HG03439 (cell line): Measurements from ENCODE around the gene GLRX3.

ENCODE experiments used
- ATAC-seq: cut with Tn5 transposase; IDR thresholded peaks from one replicate; pipeline ENCODE4 v1.9.1; 2021; ENCODE audit warnings: mild to moderate bottlenecking, moderate library complexity; ENCODE audit not compliant: unreplicated experiment

Gene GLRX3

DNA sequence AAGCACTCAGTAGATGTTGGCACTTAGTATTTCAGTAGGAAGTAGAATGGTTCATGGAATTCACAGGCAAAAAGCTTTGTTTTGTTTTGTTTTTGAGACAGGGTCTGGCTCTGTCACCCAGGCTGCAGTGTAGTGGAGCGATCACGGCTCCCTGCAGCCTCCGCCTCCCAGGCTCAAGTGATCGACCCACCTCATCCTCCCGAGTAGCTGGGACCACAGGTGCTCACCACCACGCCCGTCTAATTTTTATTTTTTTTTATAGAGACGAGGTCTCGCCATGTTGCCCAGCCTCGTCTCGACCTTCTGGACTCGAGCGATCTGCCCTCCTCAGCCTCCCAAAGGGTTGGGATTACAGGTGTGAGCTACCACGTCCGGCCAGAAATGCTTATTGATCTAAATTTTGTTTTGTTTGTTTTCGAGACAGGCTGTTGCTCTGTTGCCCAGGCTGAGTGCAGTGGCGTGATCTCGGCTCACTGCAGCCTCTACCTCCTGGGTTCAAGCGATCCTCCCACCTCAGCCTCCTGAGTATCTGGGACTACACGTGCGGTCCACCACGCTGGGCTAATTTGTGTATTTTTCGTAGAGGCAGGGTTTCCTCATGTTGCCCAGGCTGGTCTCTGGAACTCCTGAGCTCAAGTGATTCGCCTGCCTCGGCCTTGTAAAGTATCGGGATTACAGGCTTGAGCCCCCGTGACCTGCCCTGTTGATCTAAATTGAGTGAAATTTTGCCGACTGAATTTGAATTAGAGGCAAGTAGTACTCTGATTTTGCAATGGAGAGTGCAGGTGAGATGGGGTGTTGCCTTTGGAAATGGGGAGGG lies 1.7 kb downstream of the GLRX3 start:
- no peak for ATAC-seq

DNA sequence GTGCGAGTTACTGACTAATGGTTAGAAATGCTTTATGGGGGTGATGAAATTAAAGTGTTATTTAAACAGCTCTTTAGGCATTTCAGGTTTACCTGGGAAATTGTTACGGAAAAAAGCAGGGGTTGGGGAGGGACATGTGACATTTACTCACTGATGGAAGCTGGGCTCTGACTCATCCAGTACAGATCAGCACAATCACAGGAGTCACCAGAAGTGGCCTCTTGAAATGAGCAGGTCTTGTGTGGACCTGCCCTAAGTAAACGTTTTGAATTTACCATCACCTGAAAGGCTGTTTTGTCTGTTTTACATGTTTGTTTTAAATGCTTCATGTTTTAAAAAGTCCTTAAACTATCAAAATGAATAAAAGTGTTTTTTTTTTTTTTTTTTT lies 2.3 kb downstream of the GLRX3 start:
- no peak for ATAC-seq

DNA sequence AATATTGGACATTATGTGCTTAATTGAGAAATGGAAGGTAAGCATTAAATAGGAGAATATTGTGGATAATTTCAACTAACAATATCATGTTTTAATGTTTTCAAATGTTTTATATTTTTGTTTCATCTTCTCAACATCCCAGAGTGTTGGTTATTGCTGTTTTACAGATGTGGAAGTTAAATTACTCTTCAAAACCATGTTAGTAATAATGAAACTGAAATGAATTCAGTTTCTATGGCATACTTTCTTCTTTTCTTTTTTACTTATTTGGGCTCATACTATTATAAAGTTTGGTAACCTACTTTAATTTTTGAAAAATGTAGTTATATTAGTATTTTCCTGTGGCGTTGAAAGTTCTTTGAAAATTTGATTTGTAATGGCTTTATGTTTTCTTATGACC lies 4.2 kb downstream of the GLRX3 start:
- no peak for ATAC-seq

DNA sequence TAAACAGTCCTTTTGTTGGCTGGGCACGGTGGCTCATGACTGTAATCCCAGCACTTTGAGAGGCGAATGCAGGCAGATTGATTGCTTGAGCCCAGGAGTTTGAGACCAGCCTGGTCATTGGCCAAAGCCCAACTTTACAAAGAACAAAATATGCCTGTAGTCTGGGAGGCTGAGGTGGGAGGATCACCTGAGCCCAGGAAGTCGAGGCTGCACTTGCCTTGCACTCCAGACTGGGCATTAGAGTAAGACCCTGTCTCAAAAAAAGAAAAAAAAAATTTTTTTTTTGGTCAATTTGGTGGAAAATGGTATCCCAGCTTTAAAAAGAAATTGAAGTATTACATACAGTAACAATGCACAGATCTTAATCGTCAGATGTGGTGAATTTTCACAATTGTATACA lies 4.8 kb downstream of the GLRX3 start:
- no peak for ATAC-seq

DNA sequence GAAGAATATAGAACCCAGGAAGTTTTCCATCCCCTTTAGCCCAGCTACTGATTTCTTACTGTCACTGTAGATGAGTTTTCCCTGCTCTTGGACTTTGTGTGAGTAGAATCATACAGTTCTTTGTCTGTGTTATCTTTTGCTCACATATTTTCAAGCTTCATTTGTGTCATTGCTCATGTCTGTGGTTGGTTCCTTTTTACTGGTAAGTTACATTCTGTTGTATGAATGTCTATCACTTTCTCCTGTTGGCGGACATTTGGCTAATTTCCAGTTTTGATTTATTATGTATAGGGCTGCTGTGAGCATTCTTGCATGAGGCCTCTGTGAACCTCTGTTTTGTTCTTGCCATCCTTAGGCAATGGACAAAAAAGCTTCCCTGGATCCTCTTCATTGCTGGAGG lies 5.3 kb downstream of the GLRX3 start:
- ATAC-seq = no peak

DNA sequence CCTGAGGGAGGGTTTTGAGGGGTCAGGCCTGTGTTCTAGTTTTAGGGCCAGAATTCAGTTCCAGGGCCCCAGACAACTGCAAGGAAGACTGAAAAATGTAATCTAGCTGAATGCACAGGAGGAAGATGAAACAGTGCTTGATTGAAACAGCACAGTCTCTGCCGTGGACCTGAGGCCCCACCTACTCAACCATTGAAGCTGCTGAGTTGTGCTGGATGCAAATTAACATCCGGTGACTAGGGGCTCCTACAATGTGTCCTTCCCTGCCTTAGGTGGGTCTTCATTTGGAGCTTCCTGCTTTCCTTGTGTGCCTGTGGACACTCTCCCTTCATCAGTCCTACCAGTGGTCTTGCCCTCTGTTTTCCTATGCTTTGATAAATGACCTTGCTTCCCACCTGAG lies 5.7 kb downstream of the GLRX3 start:
- ATAC-seq = peak; percentile 63

DNA sequence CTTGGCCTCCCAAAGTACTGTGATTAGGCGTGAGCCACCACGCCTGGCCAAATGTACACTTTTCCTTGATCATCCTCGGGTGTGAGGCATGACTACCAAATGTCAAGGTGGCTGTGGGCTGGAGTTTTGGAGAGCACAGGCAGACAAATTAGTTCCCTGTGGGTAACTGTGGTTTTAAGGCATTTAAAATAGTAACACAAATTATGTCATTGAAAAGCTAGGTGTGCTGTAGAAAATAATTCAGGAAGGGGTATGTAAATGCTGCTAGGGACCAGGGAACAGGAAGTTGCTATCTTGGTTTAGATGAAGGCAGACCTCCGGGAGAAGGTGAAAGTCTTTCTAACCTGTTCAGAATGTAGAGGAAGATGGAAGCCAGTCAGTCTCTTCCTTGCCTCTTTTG lies 9.9 kb downstream of the GLRX3 start:
- ATAC-seq = no peak

DNA sequence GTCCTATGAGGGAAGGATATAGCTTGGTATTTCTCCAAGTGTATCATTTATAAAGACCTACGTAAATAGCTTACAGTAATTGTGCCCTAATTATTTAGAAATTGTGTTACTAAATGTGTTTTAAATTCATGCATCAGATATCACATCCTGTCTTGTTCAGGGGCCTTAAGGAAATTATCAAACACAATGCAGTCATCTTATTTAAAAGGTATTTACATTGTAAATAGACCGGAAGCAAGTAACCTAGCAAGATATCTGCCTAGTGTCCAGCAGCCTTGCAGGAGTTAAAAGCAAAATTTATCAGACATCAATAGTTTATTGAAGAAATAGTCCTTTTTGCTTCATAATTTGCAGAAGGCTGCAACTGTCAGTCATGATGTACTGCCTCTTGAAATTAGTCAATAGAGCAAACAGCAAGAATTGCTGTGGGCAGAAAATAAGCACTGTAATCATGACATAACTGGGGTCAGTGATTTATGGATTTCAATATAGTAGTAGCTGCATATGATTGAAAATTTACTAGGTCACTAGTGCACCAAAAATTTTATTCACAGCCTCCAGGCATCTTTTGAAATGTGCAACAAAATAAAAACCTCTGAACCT lies 23.1 kb downstream of the GLRX3 start:
- ATAC-seq = no peak

DNA sequence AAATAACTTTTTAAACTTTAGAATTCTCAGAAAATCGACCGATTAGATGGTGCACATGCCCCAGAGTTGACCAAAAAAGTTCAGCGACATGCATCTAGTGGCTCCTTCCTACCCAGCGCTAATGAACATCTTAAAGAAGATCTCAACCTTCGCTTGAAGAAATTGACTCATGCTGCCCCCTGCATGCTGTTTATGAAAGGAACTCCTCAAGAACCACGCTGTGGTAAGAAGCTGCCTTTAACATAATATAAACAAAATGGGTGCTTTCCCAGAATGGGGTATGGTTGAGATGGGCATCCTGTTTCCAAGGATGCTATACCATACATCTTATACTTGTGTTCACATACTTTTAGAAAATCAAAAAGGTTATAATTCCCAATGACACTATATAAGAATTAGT lies 24.6 kb downstream of the GLRX3 start:
- no peak for ATAC-seq

DNA sequence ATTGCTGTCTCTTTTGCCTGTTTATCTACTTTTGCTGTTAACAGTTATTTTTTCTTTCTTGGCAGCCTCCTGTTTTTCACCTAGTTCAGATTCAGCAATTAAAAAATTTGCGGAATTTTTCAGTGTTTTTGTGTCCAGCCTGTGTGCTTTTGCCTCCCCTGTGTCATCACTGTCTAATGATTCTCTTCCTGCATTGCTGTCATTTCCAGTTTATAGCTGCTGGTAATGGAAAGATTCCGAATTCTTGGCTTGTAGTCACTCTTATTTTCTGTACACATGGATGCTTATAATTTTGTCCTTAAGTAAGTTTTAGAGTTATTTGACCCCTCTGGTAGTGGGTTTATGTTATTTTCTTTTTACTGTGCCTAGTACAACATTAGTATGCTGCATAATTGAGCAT lies 25.1 kb downstream of the GLRX3 start:
- no peak for ATAC-seq

DNA sequence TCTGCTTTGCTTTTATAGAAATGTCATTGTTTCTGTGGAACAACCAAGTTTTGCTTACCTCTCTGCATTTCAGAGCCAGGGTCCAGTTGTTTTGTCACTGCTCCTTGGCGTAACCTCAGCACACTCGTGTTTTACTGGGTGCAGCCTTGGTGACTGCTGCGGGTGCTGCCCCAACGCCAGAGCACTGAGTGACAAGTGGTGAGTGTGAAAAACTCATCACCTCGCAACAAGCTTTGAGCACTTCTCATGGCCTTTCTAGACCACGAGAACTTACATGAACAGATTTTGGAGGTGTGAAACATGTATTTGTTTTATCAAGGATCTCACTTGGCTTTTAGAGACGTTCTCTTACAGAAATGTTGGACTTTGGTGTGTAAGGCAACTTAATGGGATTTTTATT lies 31.0 kb downstream of the GLRX3 start:
- no peak for ATAC-seq

DNA sequence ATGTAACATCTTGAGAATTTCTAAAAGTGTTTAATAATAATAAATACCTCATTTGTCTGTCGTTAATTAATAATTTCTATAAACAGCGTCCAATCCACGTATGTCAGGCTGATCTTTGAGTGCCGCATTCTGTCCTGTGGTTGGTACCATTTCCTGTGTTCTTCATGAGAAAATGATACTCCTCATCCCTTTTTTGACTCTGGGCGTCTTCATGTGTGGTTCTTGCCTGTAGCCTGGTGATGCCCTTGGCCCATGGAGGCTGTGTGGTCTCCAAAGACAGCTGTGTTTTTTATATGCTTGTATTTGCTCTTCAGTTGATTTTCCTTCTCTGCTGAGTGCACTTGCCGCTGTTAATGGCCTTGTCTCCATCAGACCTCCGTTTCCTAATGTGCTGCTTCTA lies 31.5 kb downstream of the GLRX3 start:
- no peak for ATAC-seq

DNA sequence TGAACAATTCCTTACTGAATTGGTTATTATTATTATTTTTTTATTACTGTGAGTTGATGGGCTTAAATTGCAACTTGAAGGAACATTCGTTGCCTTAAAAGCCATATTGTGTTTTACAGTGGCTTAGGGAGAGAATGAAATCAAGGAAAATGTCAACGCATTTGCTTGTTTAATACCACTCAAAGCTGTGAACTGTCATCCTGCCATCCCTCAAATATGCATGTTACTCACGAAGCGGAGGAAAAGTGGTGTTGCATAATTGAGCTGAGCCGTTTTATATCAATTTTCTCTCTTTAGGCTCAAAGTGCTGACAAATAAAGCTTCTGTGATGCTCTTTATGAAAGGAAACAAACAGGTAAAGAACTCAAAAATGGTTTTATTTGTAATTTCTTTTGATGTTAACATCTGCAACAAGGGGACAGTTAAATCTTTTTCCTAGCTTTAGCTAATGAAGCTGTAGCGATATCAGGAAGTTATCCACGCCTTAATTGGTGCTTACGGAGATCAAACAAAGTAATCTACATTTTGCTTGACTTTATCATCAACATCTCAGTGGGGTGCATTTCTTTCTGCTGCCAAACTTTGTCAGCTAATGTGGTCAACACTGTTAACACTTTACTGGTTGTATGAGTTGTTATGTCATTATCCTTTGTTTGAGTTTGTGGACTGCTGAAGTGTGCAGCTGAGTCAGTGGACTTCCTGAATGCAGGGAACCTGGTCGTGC lies 33.1 kb downstream of the GLRX3 start:
- no peak for ATAC-seq

DNA sequence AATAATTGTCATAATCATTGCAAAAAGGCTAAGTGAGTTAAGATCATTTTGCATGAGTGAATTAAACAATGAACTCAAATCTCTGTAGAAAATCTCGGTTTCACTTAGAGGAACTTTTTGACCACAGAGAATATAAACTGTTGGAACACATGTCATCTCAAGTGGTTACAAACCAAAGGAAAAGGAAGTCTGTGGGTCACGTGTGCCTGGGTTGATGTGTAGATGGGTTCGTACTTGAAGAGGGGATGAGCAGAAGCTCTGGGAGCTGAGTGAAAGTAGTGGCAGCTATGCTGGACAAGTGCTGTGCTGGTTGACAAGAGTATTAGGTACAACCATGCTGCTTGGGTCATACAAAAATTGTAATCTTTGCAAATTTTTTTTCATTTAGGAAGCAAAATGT lies 35.0 kb downstream of the GLRX3 start:
- ATAC-seq = no peak

DNA sequence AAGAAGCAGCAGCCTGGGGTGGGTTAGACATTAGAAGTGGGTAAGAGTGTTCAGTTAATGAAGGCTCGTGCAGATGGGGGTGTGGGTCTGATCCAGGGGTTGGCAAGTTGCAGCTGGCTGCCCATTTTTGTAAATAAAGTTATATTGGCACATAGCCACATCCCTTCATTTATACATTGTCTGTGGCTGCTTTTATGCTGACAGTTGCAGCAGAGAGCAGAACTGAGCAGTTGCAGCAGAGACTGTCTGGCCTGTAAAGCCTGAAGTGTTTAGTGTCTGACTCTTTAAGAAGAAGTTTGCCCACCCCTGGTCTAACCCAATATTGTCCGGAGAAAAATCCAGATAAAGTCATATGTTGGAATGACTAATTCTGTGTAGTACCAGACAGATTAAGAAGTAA lies 38.1 kb downstream of the GLRX3 start:
- no peak for ATAC-seq

DNA sequence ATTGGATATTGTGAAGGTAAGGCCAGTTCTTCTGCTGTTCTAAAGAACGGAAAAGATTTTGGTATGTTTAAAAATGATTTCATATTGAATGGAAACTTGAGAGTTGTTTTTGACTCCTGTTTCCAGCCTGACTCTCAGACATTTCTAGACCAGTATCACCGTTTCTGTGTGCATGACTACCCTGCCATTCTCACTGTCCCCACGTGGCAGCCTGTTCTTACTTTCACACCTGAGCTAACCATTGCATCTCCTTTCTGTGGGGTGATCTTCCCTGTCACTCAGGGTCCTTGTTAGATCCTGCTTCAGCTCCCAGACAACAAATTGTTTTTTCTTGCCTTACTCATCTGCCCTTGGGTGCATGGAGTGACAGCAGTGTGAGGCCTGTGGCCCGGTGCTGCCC lies 38.9 kb downstream of the GLRX3 start:
- no peak for ATAC-seq

DNA sequence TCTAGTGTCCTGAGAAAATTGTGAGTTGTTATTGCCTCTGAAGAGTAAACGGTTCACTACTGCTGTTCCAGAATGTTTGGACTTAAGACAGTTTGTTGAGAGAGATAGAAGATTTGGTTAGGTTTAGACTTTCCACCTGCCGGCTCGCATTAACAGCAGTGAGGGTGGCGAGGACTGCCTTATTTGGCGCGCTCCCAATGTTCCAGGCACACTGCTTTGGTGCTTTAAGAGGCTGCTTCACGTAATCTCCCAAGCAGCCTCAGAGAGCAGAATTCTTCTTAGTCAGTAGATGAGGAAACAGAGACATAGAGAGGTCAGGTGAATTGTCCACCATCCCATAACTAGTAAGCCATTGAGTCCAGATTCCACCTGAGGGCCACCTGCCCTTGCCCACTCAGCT lies 41.1 kb downstream of the GLRX3 start:
- ATAC-seq = no peak

DNA sequence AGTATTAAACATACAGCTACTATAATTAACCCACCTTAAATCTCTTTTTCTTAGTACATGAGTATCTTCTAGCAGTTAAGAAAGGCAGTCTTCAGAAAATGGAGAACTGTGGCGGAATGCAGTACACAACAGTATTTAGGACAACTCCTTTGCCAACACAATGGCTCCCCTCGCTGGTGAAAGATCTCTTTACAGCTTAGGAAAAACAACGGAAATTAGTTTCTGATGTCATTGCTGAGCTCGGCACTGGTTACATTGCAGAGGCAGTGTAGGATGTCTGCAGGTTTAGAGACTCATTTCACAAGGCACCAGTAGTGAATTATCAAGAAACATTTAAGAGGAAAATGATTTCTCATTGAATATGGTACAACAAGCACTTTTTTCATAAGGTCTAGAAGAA lies 43.4 kb downstream of the GLRX3 start:
- no peak for ATAC-seq

DNA sequence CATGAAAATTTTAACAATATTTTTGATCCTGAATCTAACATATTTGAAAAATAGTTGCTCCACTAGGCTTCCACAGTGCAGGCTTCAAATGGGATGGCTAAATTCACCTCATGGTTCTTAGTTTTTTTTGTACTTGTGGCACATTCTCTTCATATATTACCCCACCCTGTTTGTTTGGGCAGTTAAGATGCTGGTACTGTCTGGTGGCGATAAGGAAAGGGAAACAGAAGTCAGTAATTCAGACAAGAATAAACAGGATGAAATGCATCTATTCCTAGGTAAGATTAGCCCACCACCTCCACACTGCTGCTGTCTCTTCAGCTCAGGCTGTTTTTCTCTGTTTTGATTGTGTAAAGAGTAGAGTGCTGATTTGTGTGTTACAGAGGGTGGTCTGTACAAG lies 44.2 kb downstream of the GLRX3 start:
- ATAC-seq = no peak

DNA sequence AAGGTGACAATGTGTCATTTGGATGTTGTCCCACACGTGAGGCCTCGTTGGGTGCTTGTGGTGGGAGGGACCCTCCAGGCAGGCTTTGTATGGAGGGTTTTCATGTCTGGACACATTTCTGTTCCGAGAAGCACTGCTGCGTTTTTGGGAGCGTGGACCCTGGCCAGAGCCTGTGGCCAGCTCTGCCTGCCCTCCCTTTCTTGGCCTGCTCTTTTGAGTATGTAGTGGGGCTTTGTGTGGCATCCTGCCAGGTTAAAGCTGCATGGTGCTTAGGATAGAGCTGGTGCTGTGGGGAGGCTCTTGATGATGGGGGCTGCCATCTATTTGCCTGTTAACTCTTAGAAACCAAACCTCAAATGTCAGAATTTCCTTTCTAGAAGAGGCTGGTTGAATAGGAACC lies 45.7 kb downstream of the GLRX3 start:
- no peak for ATAC-seq

DNA sequence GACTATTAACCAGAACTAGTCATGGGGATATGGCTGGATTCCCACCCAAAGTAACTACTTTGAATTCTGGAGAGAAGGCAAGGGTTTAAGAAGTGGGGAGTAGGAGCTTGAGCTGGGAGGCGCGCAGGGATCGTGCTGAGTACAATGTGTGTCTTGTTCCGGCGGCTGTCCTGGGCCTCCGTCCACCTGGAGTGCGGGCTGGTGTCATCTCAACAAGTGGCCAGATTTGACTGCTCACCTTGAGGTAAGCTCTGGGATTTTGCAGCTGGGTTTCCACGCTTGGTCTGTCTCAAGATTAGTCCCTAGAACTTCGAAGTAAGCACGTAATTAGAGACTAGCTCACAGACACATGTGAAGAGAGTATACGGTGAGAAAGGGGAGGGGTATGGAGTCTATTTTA lies 49.4 kb downstream of the GLRX3 start:
- no peak for ATAC-seq
